ENCODE measurements around the gene SIGLEC12. TPM values are rescaled to one million over a fixed set of nuclear protein-coding genes. Genes with fewer than 3 reads are reported as not detected.
A peak's percentile ranks its signal among the peaks of the same experiment; 100 is the strongest.

The SIGLEC12 gene
- total and polyA plus RNA-seq, 9 of the 15 experiments (the other 6 are each of a cell fraction or from before 2014, with no cell fraction given): 0.08 to 1.3 (median 0.54) TPM

- TF ChIP-seq ETV5 (CRISPR knock-in tag; IDR thresholded peaks at IDR 0.05; ENCODE audit: low read depth) (peak; percentile 93), SNIP1 (IDR thresholded peaks at IDR 0.05; ENCODE audit: low read depth) (no peak), ZBTB5 (IDR thresholded peaks at IDR 0.05) (no peak), RREB1 (CRISPR knock-in tag; IDR thresholded peaks at IDR 0.05) (0 out of 2 replicates have a peak, but pooled peaks have one; percentile 31), MAFG (tag; conservative IDR thresholded peaks at IDR 0.05) (no peak), HDAC6 (IDR thresholded peaks at IDR 0.05; ENCODE audit: low read depth, low read length) (no peak), TAF9B (IDR thresholded peaks at IDR 0.05; ENCODE audit: partially characterized antibody) (peak; percentile 76), MEF2A (IDR thresholded peaks at IDR 0.05; ENCODE audit: control insufficient read depth, low read depth, low read length) (peak; percentile 66; the same call in 1 of the 2 replicates), ATF3 (IDR thresholded peaks at IDR 0.05) (peak; percentile 71), ATF3 (CRISPR knock-in tag; conservative IDR thresholded peaks at IDR 0.05) (no peak; the same call in 1 of the 2 replicates), U2AF1 (optimal IDR thresholded peaks at IDR 0.05; ENCODE audit: low read depth, low read length) (no peak), HDGF (IDR thresholded peaks at IDR 0.05) (no peak), NR3C1 (CRISPR knock-in tag; IDR thresholded peaks at IDR 0.05) (no peak), SMARCC2 (IDR thresholded peaks at IDR 0.05; ENCODE audit: low read depth) (peak; percentile 76), ZNF274 (IDR thresholded peaks at IDR 0.05; ENCODE audit: borderline replicate concordance, low read depth, low read length) (0 out of 2 replicates have a peak, but pooled peaks have one; percentile 27)
These were observed 46.0 kb upstream of the SIGLEC12 start (continued) for GRCh38 chr19:51547397-51548212.

Measured in K562 (cell line).